GDM1 (cell line): ENCODE measurements around the gene ERC2.
"Not testable (repeated sequence)": the region's sequence is repeated elsewhere in the genome, so short reads cannot be mapped to it uniquely, and the experiment has no call there.

Experiments used
- DNase-seq: peaks from one replicate; lab custom pipeline; 2025; lab: John Stamatoyannopoulos, UW

Gene ERC2

GRCh38 chr3:55880357-55880756 lies 587.9 kb downstream of the ERC2 start:
- no peak for DNase-seq

GRCh38 chr3:55879901-55880331 lies 588.4 kb downstream of the ERC2 start:
- no peak for DNase-seq

- DNase-seq, result no peak
Measured at GRCh38 chr3:55877703-55878102, 590.6 kb downstream of the ERC2 start.

GRCh38 chr3:55876560-55876959 lies 591.7 kb downstream of the ERC2 start:
- no peak for DNase-seq

- no peak for DNase-seq
Measured at GRCh38 chr3:55875113-55875512, 593.2 kb downstream of the ERC2 start.

- DNase-seq, result no peak
Measured at GRCh38 chr3:55873523-55874254, 594.6 kb downstream of the ERC2 start.

- no peak for DNase-seq
Measured at GRCh38 chr3:55870594-55870993, 597.7 kb downstream of the ERC2 start.

GRCh38 chr3:55868347-55868746 lies 599.9 kb downstream of the ERC2 start:
- DNase-seq, result no peak

GRCh38 chr3:55863028-55863427 lies 605.2 kb downstream of the ERC2 start:
- DNase-seq, result no peak

- no peak for DNase-seq
Measured at GRCh38 chr3:55860049-55860721, 608.1 kb downstream of the ERC2 start.

- no peak for DNase-seq
Measured at GRCh38 chr3:55859305-55859704, 609.0 kb downstream of the ERC2 start.

- no peak for DNase-seq
Measured at GRCh38 chr3:55858727-55859126, 609.5 kb downstream of the ERC2 start.

- DNase-seq, result no peak
Measured at GRCh38 chr3:55858302-55858701, 610.0 kb downstream of the ERC2 start.

GRCh38 chr3:55857633-55858032 lies 610.6 kb downstream of the ERC2 start:
- no peak for DNase-seq

- no peak for DNase-seq
Measured at GRCh38 chr3:55855311-55855710, 613.0 kb downstream of the ERC2 start.

- DNase-seq, result no peak
Measured at GRCh38 chr3:55854494-55854893, 613.8 kb downstream of the ERC2 start.

- no peak for DNase-seq
Measured at GRCh38 chr3:55852326-55852725, 615.9 kb downstream of the ERC2 start.

- no peak for DNase-seq
Measured at GRCh38 chr3:55842204-55842603, 626.1 kb downstream of the ERC2 start.

GRCh38 chr3:55831876-55832275 lies 636.4 kb downstream of the ERC2 start:
- DNase-seq, result not testable (repeated sequence)

GRCh38 chr3:55828712-55829111 lies 639.6 kb downstream of the ERC2 start:
- DNase-seq, result no peak

GRCh38 chr3:55827786-55828185 lies 640.5 kb downstream of the ERC2 start:
- no peak for DNase-seq

GRCh38 chr3:55826731-55827496 lies 641.4 kb downstream of the ERC2 start:
- DNase-seq, result no peak

GRCh38 chr3:55826097-55826496 lies 642.2 kb downstream of the ERC2 start:
- no peak for DNase-seq
